Measurements from ENCODE around the gene ADGRV1.
"Not testable (repeated sequence)": the region's sequence is repeated elsewhere in the genome, so short reads cannot be mapped to it uniquely, and the experiment has no call there.

- TF ChIP-seq POLR2AphosphoS5 (IDR thresholded peaks at IDR 0.05; ENCODE audit: borderline replicate concordance, low read depth, low read length); EZH2 (IDR thresholded peaks at IDR 0.05); FOXP2 (optimal IDR thresholded peaks at IDR 0.05; ENCODE audit: control extremely low read depth, extremely low read length, insufficient read depth): not testable (repeated sequence)
These were observed 411.3 kb downstream of the ADGRV1 start for GRCh38 chr5:90969945-90970344.

Data from SK-N-MC (cell line).